Hepatocyte (in vitro differentiated cells): ENCODE data around the gene MUC20. TPM values are rescaled to one million over a fixed set of nuclear protein-coding genes. Genes with fewer than 3 reads are reported as not detected.

Experiments
- DNase-seq: peaks from one replicate; pipeline ENCODE4 v3.0.0-alpha.2; 2016; ENCODE audit warnings: low spot score
- H2AFZ ChIP-seq: fragments of 200-600 bp; sonication (generic); 2 replicates; pipeline ENCODE4 v1.6.0; 2016; ENCODE audit warnings: antibody characterized with exemption, mild to moderate bottlenecking
- H3K27ac ChIP-seq: fragments of 200-600 bp; sonication (generic); 2 replicates; pipeline ENCODE4 v1.5.1; 2016; ENCODE audit warnings: mild to moderate bottlenecking
- H3K27me3 ChIP-seq: fragments of 200-600 bp; sonication (generic); 2 replicates; pipeline ENCODE4 v1.6.1; 2016
- H3K36me3 ChIP-seq: fragments of 200-600 bp; sonication (generic); replicated peaks from 2 replicates; pipeline ENCODE4 v1.5.1; 2016; ENCODE audit warnings: low read depth; ENCODE audit not compliant: insufficient read depth
- H3K4me1 ChIP-seq: fragments of 200-600 bp; sonication (generic); 2 replicates; pipeline ENCODE4 v1.5.1; 2016; ENCODE audit warnings: mild to moderate bottlenecking, moderate library complexity; ENCODE audit not compliant: insufficient read depth
- H3K4me2 ChIP-seq: fragments of 200-600 bp; sonication (generic); 2 replicates; pipeline ENCODE4 v1.6.0; 2016
- H3K4me3 ChIP-seq: fragments of 200-600 bp; sonication (generic); 2 replicates; pipeline ENCODE4 v1.5.1; 2016; ENCODE audit warnings: mild to moderate bottlenecking
- H3K79me2 ChIP-seq: fragments of 200-600 bp; sonication (generic); 2 replicates; pipeline ENCODE4 v1.6.0; 2017; ENCODE audit warnings: mild to moderate bottlenecking
- H3K9me2 ChIP-seq: fragments of 200-600 bp; sonication (generic); replicated peaks from 2 replicates; pipeline ENCODE4 v1.6.0; 2017; ENCODE audit warnings: mild to moderate bottlenecking; ENCODE audit not compliant: insufficient read depth
- H3K9me3 ChIP-seq: fragments of 200-600 bp; sonication (generic); 2 replicates; pipeline ENCODE4 v1.5.1; 2016; ENCODE audit warnings: low read depth, mild to moderate bottlenecking
- H4K20me1 ChIP-seq: fragments of 200-600 bp; sonication (generic); 2 replicates; pipeline ENCODE4 v1.6.0; 2016; ENCODE audit warnings: mild to moderate bottlenecking; ENCODE audit not compliant: insufficient read depth, poor library complexity, severe bottlenecking
- CTCF ChIP-seq: fragments of 200-600 bp; sonication (generic); IDR thresholded peaks from 2 replicates; pipeline ENCODE4 v1.5.1; 2016; ENCODE audit warnings: antibody characterized with exemption, mild to moderate bottlenecking; ENCODE audit not compliant: poor library complexity
- EZH2 ChIP-seq: fragments of 200-600 bp; sonication (generic); IDR thresholded peaks from 2 replicates; pipeline ENCODE4 v1.6.1; 2016; ENCODE audit warnings: antibody characterized with exemption, mild to moderate bottlenecking, borderline replicate concordance
- EZH2phosphoT487 ChIP-seq: fragments of 200-600 bp; sonication (generic); IDR thresholded peaks from one replicate; pipeline ENCODE4 v1.6.1; 2018; ENCODE audit warnings: antibody characterized with exemption, mild to moderate bottlenecking, low read depth, moderate library complexity; ENCODE audit not compliant: unreplicated experiment, severe bottlenecking
- WGBS: methylation state at CpG from one replicate; pipeline ENCODE4 v1.1.6; 2016; ENCODE audit warnings: low lambda C conversion rate; ENCODE audit errors: missing lambda C conversion rate; 5-methylcytosine and 5-hydroxymethylcytosine counted together
- polyA plus RNA-seq: library from polyadenylated mRNA; unstranded; fragments of >200 nt; fragmentation: Nextera tagmentation; extraction: Ambion mirVana; gene quantifications from 2 replicates; pipeline ENCODE4 v1.2.1, GENCODE V29; 2016
- total RNA-seq: library from RNA; depleted of rRNA; stranded (reverse); fragments of >200 nt; gene quantifications from 2 replicates; pipeline ENCODE4 v1.2.3, GENCODE V29; 2014

MUC20 gene
- total and polyA plus RNA-seq, 2 experiments from 2014 or later: 4.5 to 8.2 TPM

GRCh38 chr3:195768414-195768813 lies 47.6 kb downstream of the MUC20 start:
- H3K4me1 ChIP-seq: no peaks in the 10 kb centered on the region
- no peaks in the 10 kb centered on the region for H3K27me3 ChIP-seq
- H3K9me2 ChIP-seq: no peaks in the 10 kb centered on the region
- TF ChIP-seq EZH2phosphoT487 (no peak), CTCF (no peak), EZH2 (no peak)
- H2AFZ ChIP-seq: no peak overlapping the region
- H4K20me1 ChIP-seq: no peaks in the 10 kb centered on the region
- H3K4me3 ChIP-seq: no peak overlapping the region
- 91% methylated on average over 6 of the region's 6 CpGs for WGBS
- no peak for DNase-seq
- no peak overlapping the region for H3K27ac ChIP-seq
- H3K9me3 ChIP-seq: no peaks in the 10 kb centered on the region
- no peak overlapping the region for H3K4me2 ChIP-seq
- H3K79me2 ChIP-seq: no peaks in the 10 kb centered on the region
- H3K36me3 ChIP-seq: no peaks in the 10 kb centered on the region

- no peaks in the 10 kb centered on the region for H3K27me3 ChIP-seq
- 79% methylated on average over 17 of the region's 17 CpGs for WGBS
These were observed 48.1 kb downstream of the MUC20 start for GRCh38 chr3:195768831-195769303.

GRCh38 chr3:195769551-195769950 lies 48.8 kb downstream of the MUC20 start:
- 94% methylated on average over 10 of the region's 10 CpGs for WGBS
- H3K27me3 ChIP-seq: no peaks in the 10 kb centered on the region
- H3K27ac ChIP-seq: no peak overlapping the region
- no peaks in the 10 kb centered on the region for H3K36me3 ChIP-seq
- H3K4me2 ChIP-seq: no peak overlapping the region
- no peak overlapping the region for H3K4me3 ChIP-seq
- no peak for DNase-seq
- H3K4me1 ChIP-seq: no peaks in the 10 kb centered on the region
- H3K9me2 ChIP-seq: no peaks in the 10 kb centered on the region
- H4K20me1 ChIP-seq: no peaks in the 10 kb centered on the region
- H3K79me2 ChIP-seq: no peaks in the 10 kb centered on the region
- H3K9me3 ChIP-seq: no peaks in the 10 kb centered on the region
- no peak overlapping the region for H2AFZ ChIP-seq
- TF ChIP-seq EZH2 (no peak), CTCF (no peak), EZH2phosphoT487 (no peak)

More at GRCh38 chr3:195768831-195769303, 48.1 kb downstream of the MUC20 start:
- no peaks in the 10 kb centered on the region for H4K20me1 ChIP-seq
- H3K4me2 ChIP-seq: no peak overlapping the region
- TF ChIP-seq EZH2phosphoT487 (no peak), EZH2 (no peak), CTCF (no peak)
- H3K4me3 ChIP-seq: no peak overlapping the region
- DNase-seq: no peak
- H3K9me2 ChIP-seq: no peaks in the 10 kb centered on the region
- H3K27ac ChIP-seq: no peak overlapping the region
- H3K9me3 ChIP-seq: no peaks in the 10 kb centered on the region
- H3K4me1 ChIP-seq: no peaks in the 10 kb centered on the region
- H3K36me3 ChIP-seq: no peaks in the 10 kb centered on the region
- no peaks in the 10 kb centered on the region for H3K79me2 ChIP-seq
- no peak overlapping the region for H2AFZ ChIP-seq
